HG03139 (cell line): ENCODE data around the gene TIMM17A.

Experiments
- ATAC-seq: cut with Tn5 transposase; IDR thresholded peaks from one replicate; pipeline ENCODE4 v1.9.1; 2021; ENCODE audit not compliant: unreplicated experiment

The TIMM17A gene

GRCh38 chr1:201982623-201983379, 27.5 kb downstream of the TIMM17A start, which contains the start of gene RNPEP:
TSS of gene RNPEP (plus strand) at chr1:201982648. CDS start at chr1:201982667, 19 bp downstream.
- peak; percentile 32 for ATAC-seq

DNA sequence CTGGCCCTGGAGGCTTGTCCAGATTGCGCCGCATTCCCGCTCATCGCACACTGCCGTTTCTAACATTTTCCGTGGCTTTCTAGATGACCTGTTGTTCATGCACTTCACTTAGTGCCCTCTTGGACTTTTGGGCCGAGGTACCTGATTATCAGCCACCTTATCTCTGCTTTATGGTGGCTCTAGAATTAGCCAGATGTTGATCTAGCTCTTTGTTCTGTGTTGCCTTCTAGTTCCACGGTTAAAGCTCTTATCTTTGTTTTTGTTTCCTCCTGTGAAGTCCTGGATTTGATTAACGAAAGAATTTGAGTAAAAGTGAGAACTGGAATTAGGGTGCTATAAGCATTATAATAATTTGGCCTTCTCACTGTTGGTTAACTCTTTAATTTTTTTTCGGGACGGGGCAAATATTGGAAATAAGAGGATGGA, 28.1 kb downstream of the TIMM17A start:
- no peak for ATAC-seq

GRCh38 chr1:201984446-201984845, 29.1 kb downstream of the TIMM17A start:
- ATAC-seq, result no peak

GRCh38 chr1:201985355-201985754, 30.1 kb downstream of the TIMM17A start:
- ATAC-seq, result no peak

DNA sequence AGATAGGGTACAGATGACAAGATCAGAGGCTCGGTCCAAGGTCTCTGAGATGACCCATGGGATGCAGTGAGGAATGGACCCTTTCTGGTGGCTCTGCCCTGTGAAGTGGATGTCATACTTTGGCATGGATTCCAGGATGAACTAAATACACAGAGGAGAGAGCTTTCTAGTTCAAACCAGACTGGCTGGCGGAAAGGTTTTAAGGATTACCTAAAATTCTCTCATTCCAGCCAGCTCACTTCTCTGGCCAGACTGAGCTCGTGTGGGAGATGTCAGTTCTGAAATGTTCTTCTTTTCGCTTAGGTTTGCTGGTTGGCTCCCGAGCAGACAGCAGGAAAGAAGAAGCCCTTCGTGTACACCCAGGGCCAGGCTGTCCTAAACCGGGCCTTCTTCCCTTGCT, 33.3 kb downstream of the TIMM17A start:
- ATAC-seq, result no peak

DNA sequence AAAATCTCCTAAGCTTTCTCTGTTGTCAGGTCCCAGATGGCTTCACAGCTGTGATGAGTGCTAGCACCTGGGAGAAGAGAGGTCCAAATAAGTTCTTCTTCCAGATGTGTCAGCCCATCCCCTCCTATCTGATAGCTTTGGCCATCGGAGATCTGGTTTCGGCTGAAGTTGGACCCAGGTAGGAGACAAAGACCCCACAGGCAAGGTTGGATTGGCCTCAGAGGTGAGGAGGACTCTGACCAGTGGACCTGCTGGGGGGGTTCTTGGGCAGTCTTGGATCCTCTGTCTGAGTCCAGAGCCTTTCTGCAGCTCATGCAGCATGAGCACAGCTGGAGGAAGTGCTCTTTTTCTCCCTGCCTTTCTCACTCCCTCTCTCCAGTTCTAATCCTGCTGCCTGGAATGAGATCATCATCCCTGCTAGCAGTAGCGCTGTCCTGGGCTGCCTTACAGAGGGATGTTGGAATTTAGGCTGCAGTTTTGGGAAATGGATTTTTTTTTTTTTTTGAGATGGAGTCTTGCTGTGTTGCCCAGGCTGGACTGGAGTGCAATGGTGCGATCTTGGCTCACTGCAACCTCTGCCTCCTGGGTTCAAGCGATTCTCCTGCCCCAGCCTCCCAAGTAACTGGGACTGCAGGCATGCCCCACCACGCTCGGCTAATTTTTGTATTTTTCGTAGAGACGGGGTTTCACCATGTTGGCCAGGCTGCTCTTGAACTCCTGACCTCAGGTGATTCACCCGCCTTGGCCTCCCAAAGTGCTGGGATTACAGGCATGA, 34.2 kb downstream of the TIMM17A start:
- ATAC-seq, result no peak

GRCh38 chr1:201990427-201990826, 35.1 kb downstream of the TIMM17A start:
- no peak for ATAC-seq

DNA sequence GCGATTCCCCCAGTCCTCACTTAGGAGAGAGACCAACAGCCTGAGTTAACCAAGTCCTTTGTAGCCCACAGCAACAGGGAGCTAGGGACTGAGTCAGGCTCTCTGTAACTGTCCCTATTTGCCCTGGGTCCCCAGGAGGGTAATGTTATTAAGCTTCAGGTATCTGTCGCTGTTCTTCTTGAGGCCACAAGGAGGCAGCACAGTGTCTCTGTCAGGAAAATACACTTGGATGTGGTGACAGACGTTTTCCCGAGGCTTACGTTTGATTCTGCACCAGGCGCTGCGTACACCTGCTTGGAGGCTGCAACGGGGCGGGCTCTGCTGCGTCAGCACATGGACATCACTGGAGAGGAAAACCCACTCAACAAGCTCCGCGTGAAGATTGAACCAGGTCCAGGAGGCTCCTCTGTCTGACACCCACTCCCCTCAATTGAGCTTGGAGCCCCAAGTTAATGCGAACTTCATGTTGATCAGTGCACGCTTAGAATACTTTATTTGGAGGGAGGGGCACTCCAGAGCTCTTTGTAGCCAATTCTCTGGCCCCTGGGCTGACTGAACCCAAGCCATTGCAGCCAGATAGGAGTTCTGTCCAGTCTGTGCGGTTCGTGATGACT, 44.4 kb downstream of the TIMM17A start:
- no peak for ATAC-seq

- ATAC-seq, result no peak
These were observed 47.2 kb downstream of the TIMM17A start for GRCh38 chr1:202002507-202002906.

DNA sequence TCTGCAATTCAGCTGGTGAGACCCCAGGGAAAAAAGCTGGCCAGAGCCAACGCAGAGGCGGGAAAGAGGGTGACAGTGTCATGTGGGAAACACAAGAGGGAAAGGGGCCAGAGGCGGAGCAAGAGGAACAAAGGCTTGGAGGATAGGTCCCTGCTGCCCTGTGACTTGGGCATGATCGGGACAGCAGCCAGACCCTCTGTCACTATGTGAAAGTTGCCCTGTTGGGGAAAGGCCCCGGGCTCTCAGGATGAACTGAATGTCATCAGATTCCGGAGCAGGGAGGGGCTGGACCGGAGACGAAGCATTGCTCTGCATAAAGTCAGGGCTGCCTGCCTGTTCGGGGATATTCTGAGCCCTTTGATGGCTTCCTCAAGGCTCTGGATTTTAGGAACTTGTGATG, 49.4 kb downstream of the TIMM17A start:
- ATAC-seq, result no peak

GRCh38 chr1:202005958-202006357, 50.7 kb downstream of the TIMM17A start:
- ATAC-seq, result no peak

DNA sequence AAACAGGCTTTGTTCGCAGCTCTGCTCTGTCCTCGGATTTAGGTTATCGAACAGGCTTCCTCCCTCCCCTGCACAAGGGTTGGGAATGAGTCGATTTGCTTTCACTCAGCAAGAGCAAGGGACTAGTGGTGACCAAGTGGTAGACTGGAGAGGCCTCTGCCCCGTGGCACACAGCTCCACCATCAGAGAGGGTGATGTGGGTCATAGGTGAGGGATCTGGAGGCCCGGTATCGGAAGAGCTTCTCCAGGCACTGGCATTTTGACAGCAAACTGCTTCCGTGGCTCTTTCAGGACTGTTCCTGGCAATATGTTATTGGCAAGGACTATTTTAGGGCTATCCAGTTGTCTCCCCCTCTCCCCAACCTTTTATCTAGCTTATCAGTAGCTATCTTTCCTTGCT, 52.0 kb downstream of the TIMM17A start:
- ATAC-seq, result no peak

GRCh38 chr1:202007805-202008489, 52.6 kb downstream of the TIMM17A start:
- ATAC-seq, result no peak

- no peak for ATAC-seq
These were observed 54.2 kb downstream of the TIMM17A start for GRCh38 chr1:202009326-202010179.

DNA sequence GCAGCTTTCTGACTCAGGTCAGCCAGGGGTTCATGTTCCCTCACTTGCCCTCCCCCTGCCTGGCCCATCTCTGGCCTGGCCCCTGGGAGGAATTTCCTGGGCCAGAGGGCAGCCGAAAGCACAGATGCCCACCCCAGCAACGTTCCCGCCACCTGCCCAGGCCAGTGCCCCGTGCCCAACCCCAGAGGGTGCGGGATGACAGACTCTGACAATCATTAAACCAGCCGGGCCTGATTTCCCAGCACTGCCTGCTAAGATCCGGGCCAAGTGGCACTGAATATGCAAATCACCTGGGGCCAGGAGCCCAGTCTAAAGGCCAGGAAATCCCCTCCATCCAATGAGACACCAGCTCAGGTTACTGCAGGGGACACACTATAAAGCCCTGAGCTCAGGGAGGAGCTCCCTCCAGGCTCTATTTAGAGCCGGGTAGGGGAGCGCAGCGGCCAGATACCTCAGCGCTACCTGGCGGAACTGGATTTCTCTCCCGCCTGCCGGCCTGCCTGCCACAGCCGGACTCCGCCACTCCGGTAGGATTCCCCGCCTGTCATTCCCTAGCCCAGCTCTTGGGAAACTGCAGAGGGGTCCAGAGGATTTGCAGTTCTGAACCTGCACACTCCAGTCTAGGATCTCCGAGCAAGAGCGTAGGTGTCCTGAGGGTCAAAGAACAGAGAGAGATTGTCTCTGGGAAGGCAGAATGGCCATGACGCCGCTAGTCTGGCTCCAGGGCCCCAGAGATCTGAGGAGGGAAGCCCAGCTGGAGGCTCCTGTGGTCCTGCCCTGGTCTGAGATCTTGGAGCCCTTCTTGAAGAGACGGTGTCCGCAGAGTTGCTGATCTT, 55.1 kb downstream of the TIMM17A start, which contains the start of gene ELF3:
TSS of gene ELF3 (plus strand) at position 408 of the 836 bp plus-strand sequence. CDS start 550 bp downstream, outside the sequence.
- ATAC-seq, result peak; percentile 80

- ATAC-seq, result no peak
These were observed 56.7 kb downstream of the TIMM17A start for GRCh38 chr1:202011994-202012393.

- ATAC-seq, result no peak
These were observed 57.5 kb downstream of the TIMM17A start for GRCh38 chr1:202012544-202013478.

DNA sequence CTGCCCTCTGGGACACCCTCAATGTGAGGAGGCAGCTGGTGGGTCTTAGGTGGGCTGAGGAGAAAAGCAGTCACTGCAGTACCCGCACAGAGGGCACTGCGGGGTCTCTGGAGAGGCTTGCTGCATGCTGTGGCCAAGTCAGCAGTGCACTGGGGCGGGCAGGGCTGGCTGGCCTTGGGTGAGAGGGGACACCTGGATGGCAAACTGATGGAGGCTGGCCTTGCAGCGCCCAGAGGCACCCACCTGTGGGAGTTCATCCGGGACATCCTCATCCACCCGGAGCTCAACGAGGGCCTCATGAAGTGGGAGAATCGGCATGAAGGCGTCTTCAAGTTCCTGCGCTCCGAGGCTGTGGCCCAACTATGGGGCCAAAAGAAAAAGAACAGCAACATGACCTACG, 58.3 kb downstream of the TIMM17A start:
- ATAC-seq, result no peak
